ENCODE results near the gene DDX23.

DDX23 gene

DNA sequence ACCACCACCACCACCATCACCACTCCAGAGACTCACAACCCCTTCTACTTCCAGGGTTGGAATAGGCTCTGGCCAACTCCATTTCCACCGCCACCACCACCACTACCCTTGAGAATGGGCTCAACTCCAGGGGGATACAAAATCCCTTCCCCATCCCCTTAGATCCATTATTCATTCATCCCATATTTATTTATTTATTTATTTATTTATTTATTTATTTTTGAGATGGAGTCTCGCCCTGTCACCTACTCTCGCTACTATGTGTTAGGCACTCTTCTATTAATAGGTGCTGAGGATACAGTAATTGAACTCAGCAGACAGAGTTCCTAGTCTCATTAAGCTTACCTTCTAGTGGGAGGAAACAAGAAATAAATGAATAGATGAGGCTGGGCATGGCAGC lies 58.3 kb downstream of the DDX23 start:
- DNase-seq (ENCODE audit: low spot score): no peak
- in situ Hi-C loops (cut with MboI; ENCODE audit: low pct_unique_long_range_greater_than_20kb, low sequenced_read_pairs, unreplicated experiment): no loop called here
- TF ChIP-seq, protein P1, sequence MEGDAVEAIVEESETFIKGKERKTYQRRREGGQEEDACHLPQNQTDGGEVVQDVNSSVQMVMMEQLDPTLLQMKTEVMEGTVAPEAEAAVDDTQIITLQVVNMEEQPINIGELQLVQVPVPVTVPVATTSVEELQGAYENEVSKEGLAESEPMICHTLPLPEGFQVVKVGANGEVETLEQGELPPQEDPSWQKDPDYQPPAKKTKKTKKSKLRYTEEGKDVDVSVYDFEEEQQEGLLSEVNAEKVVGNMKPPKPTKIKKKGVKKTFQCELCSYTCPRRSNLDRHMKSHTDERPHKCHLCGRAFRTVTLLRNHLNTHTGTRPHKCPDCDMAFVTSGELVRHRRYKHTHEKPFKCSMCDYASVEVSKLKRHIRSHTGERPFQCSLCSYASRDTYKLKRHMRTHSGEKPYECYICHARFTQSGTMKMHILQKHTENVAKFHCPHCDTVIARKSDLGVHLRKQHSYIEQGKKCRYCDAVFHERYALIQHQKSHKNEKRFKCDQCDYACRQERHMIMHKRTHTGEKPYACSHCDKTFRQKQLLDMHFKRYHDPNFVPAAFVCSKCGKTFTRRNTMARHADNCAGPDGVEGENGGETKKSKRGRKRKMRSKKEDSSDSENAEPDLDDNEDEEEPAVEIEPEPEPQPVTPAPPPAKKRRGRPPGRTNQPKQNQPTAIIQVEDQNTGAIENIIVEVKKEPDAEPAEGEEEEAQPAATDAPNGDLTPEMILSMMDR (IDR thresholded peaks at IDR 0.05; ENCODE audit: extremely low read depth, insufficient read depth, missing control alignments): no peak

- in situ Hi-C loops (cut with MboI; ENCODE audit: low pct_unique_long_range_greater_than_20kb, low sequenced_read_pairs, unreplicated experiment): no loop called here
- DNase-seq (ENCODE audit: low spot score): no peak
- TF ChIP-seq, protein P1 (IDR thresholded peaks at IDR 0.05; ENCODE audit: extremely low read depth, insufficient read depth, missing control alignments): no peak
Observed at GRCh38 chr12:48789858-48790326, 62.1 kb downstream of the DDX23 start.

- TF ChIP-seq, protein P1 (IDR thresholded peaks at IDR 0.05; ENCODE audit: extremely low read depth, insufficient read depth, missing control alignments): no peak
- in situ Hi-C loops (cut with MboI; ENCODE audit: low pct_unique_long_range_greater_than_20kb, low sequenced_read_pairs, unreplicated experiment): no loop called here
- peak; percentile 75 for DNase-seq (ENCODE audit: low spot score)
Observed at GRCh38 chr12:48788854-48789775, 62.8 kb downstream of the DDX23 start, which contains the start of gene ADCY6. Gene ADCY6 (minus strand): TSS chr12:48789089. CDS start chr12:48783434, 5,655 bp downstream.

- DNase-seq (ENCODE audit: low spot score): no peak
- TF ChIP-seq, protein P1 (IDR thresholded peaks at IDR 0.05; ENCODE audit: extremely low read depth, insufficient read depth, missing control alignments): no peak
- in situ Hi-C loops (cut with MboI; ENCODE audit: low pct_unique_long_range_greater_than_20kb, low sequenced_read_pairs, unreplicated experiment): no loop called here
Observed at GRCh38 chr12:48788524-48788853, 63.5 kb downstream of the DDX23 start.

DNA sequence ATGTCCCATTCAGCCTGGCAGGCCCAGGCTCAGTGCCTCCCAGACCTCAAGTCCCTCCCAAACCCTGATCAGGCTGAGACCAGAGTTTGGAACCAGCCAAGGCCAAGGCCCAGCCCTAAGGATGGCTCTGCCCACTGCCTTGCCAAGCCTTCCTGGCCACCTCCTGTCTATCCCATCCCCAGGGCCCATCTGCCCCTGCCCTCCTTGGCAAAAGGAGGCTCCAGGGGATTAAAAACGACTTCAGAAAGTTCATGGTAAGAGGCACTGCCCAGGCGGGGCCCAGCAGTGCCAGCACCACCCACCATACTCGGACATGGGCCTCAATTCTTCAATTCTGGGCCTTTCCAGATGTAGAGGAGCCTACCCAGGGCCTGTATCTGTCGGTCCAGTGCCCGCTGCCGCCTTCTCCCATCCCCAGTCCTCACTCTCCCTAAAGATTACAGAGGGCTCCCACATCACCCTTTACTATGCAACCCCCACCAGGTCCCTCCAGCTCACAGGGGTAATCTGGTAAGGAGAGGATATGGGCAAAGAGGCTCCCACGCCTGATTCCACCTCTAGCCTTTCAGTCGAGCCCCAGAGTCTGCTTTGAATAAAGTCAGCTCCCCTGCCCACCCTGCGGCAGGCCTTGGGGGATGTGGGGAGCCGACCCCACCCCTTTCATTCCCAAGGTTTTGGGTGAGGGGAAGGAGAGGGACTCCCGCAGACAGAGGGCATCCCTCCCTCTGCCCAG lies 64.0 kb downstream of the DDX23 start:
- in situ Hi-C loops (cut with MboI; ENCODE audit: low pct_unique_long_range_greater_than_20kb, low sequenced_read_pairs, unreplicated experiment): no loop called here
- no peak for DNase-seq (ENCODE audit: low spot score)
- TF ChIP-seq, protein P1 (IDR thresholded peaks at IDR 0.05; ENCODE audit: extremely low read depth, insufficient read depth, missing control alignments): no peak

GRCh38 chr12:48786591-48787544 lies 65.1 kb downstream of the DDX23 start:
- TF ChIP-seq, protein P1 (IDR thresholded peaks at IDR 0.05; ENCODE audit: extremely low read depth, insufficient read depth, missing control alignments): no peak
- DNase-seq (ENCODE audit: low spot score): no peak
- in situ Hi-C loops (cut with MboI; ENCODE audit: low pct_unique_long_range_greater_than_20kb, low sequenced_read_pairs, unreplicated experiment): no loop called here

All from GM13977 (cell line).